SK-N-SH (cell line): Measurements from ENCODE around the gene SLC6A17.

Source experiments
- CHD2 ChIP-seq: fragments of 150-350 bp; IDR thresholded peaks from 2 replicates; pipeline ENCODE4 v1.6.1; 2018; ENCODE audit warnings: low read length; ENCODE audit not compliant: partially characterized antibody
- EP300 ChIP-seq, 2 experiments: IDR thresholded peaks; 2 replicates each; pipeline versions ENCODE4 v1.4.0 to v1.6.1; 2012; ENCODE audit warnings: borderline replicate concordance in 1 of 2, low read depth in 1 of 2, low read length in 1 of 2
- EZH2phosphoT487 ChIP-seq: fragments of 200-600 bp; sonication (generic); IDR thresholded peaks from 2 replicates; pipeline ENCODE4 v1.6.1; 2017; ENCODE audit warnings: low read depth, mixed run types, mild to moderate bottlenecking, antibody characterized with exemption, moderate library complexity, borderline replicate concordance
- GATA2 ChIP-seq: sonication (generic); formaldehyde crosslinking; IDR thresholded peaks from 2 replicates; pipeline ENCODE4 v1.5.0; 2020; ENCODE audit warnings: mild to moderate bottlenecking, missing genetic modification reagents
- MEF2A ChIP-seq: IDR thresholded peaks from 2 replicates; pipeline ENCODE4 v1.4.0; 2012; ENCODE audit warnings: low read depth, borderline replicate concordance
- POLR2AphosphoS5 ChIP-seq: IDR thresholded peaks from 2 replicates; pipeline ENCODE4 v1.6.1; 2012; ENCODE audit warnings: low read depth, low read length
- TCF12 ChIP-seq: IDR thresholded peaks from 2 replicates; pipeline ENCODE4 v1.4.0; 2012
- TF ChIP-seq, protein P1 (sequence below): fragments of 200-600 bp; sonication (generic); IDR thresholded peaks from 2 replicates; pipeline ENCODE4 v1.6.1; 2017; ENCODE audit warnings: antibody characterized with exemption, mild to moderate bottlenecking, moderate library complexity

DNA sequence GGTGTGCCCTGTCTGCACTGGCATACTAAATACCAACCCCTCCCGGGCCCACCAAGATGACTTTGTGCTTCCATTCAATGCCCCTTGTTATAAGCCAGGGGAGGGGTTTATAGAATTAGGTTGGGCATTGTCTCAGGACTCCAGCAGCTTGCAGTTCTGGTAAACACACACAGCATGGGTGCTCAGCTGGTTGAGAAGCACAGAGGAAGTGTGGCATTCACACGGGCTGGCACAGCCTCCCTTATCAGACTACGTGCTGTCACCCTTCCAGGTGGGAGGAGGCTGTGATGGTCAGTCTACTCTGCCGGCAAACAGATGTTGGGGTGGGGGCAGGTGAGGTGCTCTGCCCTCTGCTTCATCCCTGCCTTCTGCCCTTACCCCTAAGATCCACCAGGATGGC is 15.0 kb upstream of the SLC6A17 start:
- TF ChIP-seq, protein P1, sequence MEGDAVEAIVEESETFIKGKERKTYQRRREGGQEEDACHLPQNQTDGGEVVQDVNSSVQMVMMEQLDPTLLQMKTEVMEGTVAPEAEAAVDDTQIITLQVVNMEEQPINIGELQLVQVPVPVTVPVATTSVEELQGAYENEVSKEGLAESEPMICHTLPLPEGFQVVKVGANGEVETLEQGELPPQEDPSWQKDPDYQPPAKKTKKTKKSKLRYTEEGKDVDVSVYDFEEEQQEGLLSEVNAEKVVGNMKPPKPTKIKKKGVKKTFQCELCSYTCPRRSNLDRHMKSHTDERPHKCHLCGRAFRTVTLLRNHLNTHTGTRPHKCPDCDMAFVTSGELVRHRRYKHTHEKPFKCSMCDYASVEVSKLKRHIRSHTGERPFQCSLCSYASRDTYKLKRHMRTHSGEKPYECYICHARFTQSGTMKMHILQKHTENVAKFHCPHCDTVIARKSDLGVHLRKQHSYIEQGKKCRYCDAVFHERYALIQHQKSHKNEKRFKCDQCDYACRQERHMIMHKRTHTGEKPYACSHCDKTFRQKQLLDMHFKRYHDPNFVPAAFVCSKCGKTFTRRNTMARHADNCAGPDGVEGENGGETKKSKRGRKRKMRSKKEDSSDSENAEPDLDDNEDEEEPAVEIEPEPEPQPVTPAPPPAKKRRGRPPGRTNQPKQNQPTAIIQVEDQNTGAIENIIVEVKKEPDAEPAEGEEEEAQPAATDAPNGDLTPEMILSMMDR: no peak
- TF ChIP-seq POLR2AphosphoS5: no peak
- TF ChIP-seq EZH2phosphoT487: no peak
- TF ChIP-seq GATA2 (CRISPR knock-in tag): no peak
- no peak for TF ChIP-seq EP300 (IDR thresholded peaks at IDR 0.05; ENCODE audit: borderline replicate concordance in 1 of 2, low read depth in 1 of 2, low read length in 1 of 2)
- TF ChIP-seq TCF12: no peak
- TF ChIP-seq MEF2A: no peak
- no peak for TF ChIP-seq CHD2
